OCI-LY1 (cell line): Measurements from ENCODE around the gene SYNE2.

Experiments used
- H2AFZ ChIP-seq: fragments of 200-600 bp; sonication (generic), shearing (Covaris generic); 2 replicates; pipeline ENCODE4 v1.6.0; 2014; ENCODE audit warnings: antibody characterized with exemption, mild to moderate bottlenecking, low read length
- H3F3A ChIP-seq: fragments of 200-600 bp; sonication (generic), shearing (Covaris generic); 2 replicates; pipeline ENCODE4 v1.6.0; 2014; ENCODE audit warnings: mild to moderate bottlenecking, antibody characterized with exemption, low read length, moderate library complexity; ENCODE audit not compliant: insufficient read depth
- H3K27ac ChIP-seq: fragments of 200-600 bp; sonication (generic); 2 replicates; pipeline ENCODE4 v1.5.1; 2014; ENCODE audit warnings: low read length, mixed run types, mild to moderate bottlenecking, low read depth; ENCODE audit not compliant: poor library complexity, severe bottlenecking
- H3K27me3 ChIP-seq: fragments of 200-600 bp; sonication (generic); 2 replicates; pipeline ENCODE4 v1.6.0; 2014; ENCODE audit warnings: antibody characterized with exemption, mild to moderate bottlenecking, low read length, moderate library complexity; ENCODE audit not compliant: insufficient read depth
- H3K36me3 ChIP-seq: fragments of 200-600 bp; sonication (generic); 2 replicates; pipeline ENCODE4 v1.6.1; 2014; ENCODE audit warnings: mild to moderate bottlenecking, antibody characterized with exemption, low read length, moderate library complexity, mixed read lengths; ENCODE audit not compliant: insufficient read depth
- H3K4me1 ChIP-seq: fragments of 200-600 bp; sonication (generic); 2 replicates; pipeline ENCODE4 v1.5.1; 2014; ENCODE audit warnings: mild to moderate bottlenecking, low read length, moderate library complexity; ENCODE audit not compliant: insufficient read depth, severe bottlenecking
- H3K4me2 ChIP-seq: fragments of 200-600 bp; sonication (generic), shearing (Covaris generic); 2 replicates; pipeline ENCODE4 v1.6.1; 2014; ENCODE audit warnings: low read length
- H3K4me3 ChIP-seq: fragments of 200-600 bp; sonication (generic); 2 replicates; pipeline ENCODE4 v1.5.1; 2014; ENCODE audit warnings: low read length, low read depth, mild to moderate bottlenecking, mixed read lengths; ENCODE audit not compliant: poor library complexity, severe bottlenecking
- H3K79me2 ChIP-seq: fragments of 200-600 bp; shearing (Covaris generic); 2 replicates; pipeline ENCODE4 v1.6.1; 2016; ENCODE audit warnings: mixed run types, low read length, mixed read lengths; ENCODE audit not compliant: insufficient read depth
- H3K9ac ChIP-seq: fragments of 200-600 bp; sonication (generic), shearing (Covaris generic); 2 replicates; pipeline ENCODE4 v1.6.1; 2014; ENCODE audit warnings: mild to moderate bottlenecking, low read length, mixed read lengths
- H3K9me2 ChIP-seq: fragments of 200-600 bp; sonication (generic), shearing (Covaris generic); 2 replicates; pipeline ENCODE4 v1.6.1; 2014; ENCODE audit warnings: low read depth, mild to moderate bottlenecking, low read length, mixed read lengths
- H3K9me3 ChIP-seq: fragments of 200-600 bp; shearing (Covaris generic); 2 replicates; pipeline ENCODE4 v1.6.1; 2014; ENCODE audit warnings: low read length, mixed read lengths
- H4K20me1 ChIP-seq: fragments of 200-600 bp; sonication (generic), shearing (Covaris generic); 2 replicates; pipeline ENCODE4 v1.6.0; 2016; ENCODE audit warnings: mild to moderate bottlenecking, low read length; ENCODE audit not compliant: insufficient read depth
- CTCF ChIP-seq: fragments of 200-600 bp; sonication (generic), shearing (Covaris generic); IDR thresholded peaks from 2 replicates; pipeline ENCODE4 v1.5.1; 2017; ENCODE audit warnings: mild to moderate bottlenecking, antibody characterized with exemption, low read length, moderate library complexity, mixed read lengths
- EZH2 ChIP-seq: fragments of 200-600 bp; sonication (generic), shearing (Covaris generic); IDR thresholded peaks from 2 replicates; pipeline ENCODE4 v1.8.0; 2017; ENCODE audit warnings: borderline replicate concordance, mixed run types, mild to moderate bottlenecking, antibody characterized with exemption, low read length, moderate library complexity, mixed read lengths

The SYNE2 gene

GRCh38 chr14:64234877-64235651 lies 382.3 kb downstream of the SYNE2 start:
- Histone ChIP-seq H3K4me1 (peaks cover 89% of the 10 kb centered on the region), H2AFZ (no peak overlapping the region), H3K4me2 (peak overlapping the region; percentile 93), H3K4me3 (peak overlapping the region; percentile 72), H3K27me3 (no peaks in the 10 kb centered on the region), H3K9me2 (no peaks in the 10 kb centered on the region), H4K20me1 (no peaks in the 10 kb centered on the region), H3K27ac (peak overlapping the region; percentile 99), H3F3A (peaks cover 3% of the 10 kb centered on the region; the same call in 1 of the 2 replicates), H3K79me2 (peaks cover 45% of the 10 kb centered on the region), H3K9me3 (no peaks in the 10 kb centered on the region), H3K36me3 (peaks cover 30% of the 10 kb centered on the region), H3K9ac (peak overlapping the region; percentile 87)
- TF ChIP-seq EZH2, result no peak
- no peak for TF ChIP-seq CTCF

- Histone ChIP-seq H3K4me2 (peak overlapping the region; percentile 93), H4K20me1 (no peaks in the 10 kb centered on the region), H3K4me1 (peaks cover 84% of the 10 kb centered on the region), H3K9me3 (no peaks in the 10 kb centered on the region), H3K27me3 (no peaks in the 10 kb centered on the region), H3K36me3 (peaks cover 24% of the 10 kb centered on the region; the same call in 1 of the 2 replicates), H3K27ac (peak overlapping the region; percentile 99), H3K4me3 (peak overlapping the region; percentile 72), H3K79me2 (peaks cover 39% of the 10 kb centered on the region), H2AFZ (no peak overlapping the region), H3K9ac (peak overlapping the region; percentile 87), H3K9me2 (no peaks in the 10 kb centered on the region), H3F3A (peaks cover 3% of the 10 kb centered on the region; the same call in 1 of the 2 replicates)
- TF ChIP-seq CTCF (no peak), EZH2 (no peak)
These were observed 383.1 kb downstream of the SYNE2 start for GRCh38 chr14:64235652-64236640.

GRCh38 chr14:64238049-64238448 lies 385.2 kb downstream of the SYNE2 start:
- no peak overlapping the region for H3K4me2 ChIP-seq
- H3K9me2 ChIP-seq, result no peaks in the 10 kb centered on the region
- peaks cover 3% of the 10 kb centered on the region; the same call in 1 of the 2 replicates for H3F3A ChIP-seq
- H4K20me1 ChIP-seq, result no peaks in the 10 kb centered on the region
- no peaks in the 10 kb centered on the region for H3K27me3 ChIP-seq
- peaks cover 63% of the 10 kb centered on the region for H3K4me1 ChIP-seq
- H3K79me2 ChIP-seq, result peaks cover 18% of the 10 kb centered on the region
- peak overlapping the region; percentile 8; the same call in 1 of the 2 replicates for H3K9ac ChIP-seq
- no peak overlapping the region for H2AFZ ChIP-seq
- peak overlapping the region; percentile 99 for H3K27ac ChIP-seq
- no peak overlapping the region for H3K4me3 ChIP-seq
- H3K36me3 ChIP-seq, result peaks cover 13% of the 10 kb centered on the region
- 0 out of 2 replicates have a peak, but pooled peaks cover 2% of the 10 kb centered on the region for H3K9me3 ChIP-seq
- TF ChIP-seq EZH2 (no peak), CTCF (peak; percentile 25; the same call in 1 of the 2 replicates)
